ENCODE data around the gene SERINC3.

GRCh38 chr20:44447827-44448419, 73.9 kb downstream of the SERINC3 start:
- TF ChIP-seq EP300 (IDR thresholded peaks at IDR 0.05) (no peak), CTCF (IDR thresholded peaks at IDR 0.05) (no peak), POLR2AphosphoS5 (IDR thresholded peaks at IDR 0.05) (no peak), POLR2A (IDR thresholded peaks at IDR 0.05) (no peak)

All from gastroesophageal sphincter (tissue), 3 donors.